SKM-1 (cell line): Measurements from ENCODE around the gene SFXN4.
"Not testable (repeated sequence)": the region's sequence is repeated elsewhere in the genome, so short reads cannot be mapped to it uniquely, and the experiment has no call there.

ENCODE experiments used
- DNase-seq: peaks from one replicate; lab custom pipeline; 2025; ENCODE audit not compliant: unreplicated experiment; lab: John Stamatoyannopoulos, UW

Gene SFXN4

GRCh38 chr10:119143657-119144056 lies 21.9 kb downstream of the SFXN4 start:
- no peak for DNase-seq

GRCh38 chr10:119140603-119141245 lies 24.8 kb downstream of the SFXN4 start:
- DNase-seq: no peak

DNA sequence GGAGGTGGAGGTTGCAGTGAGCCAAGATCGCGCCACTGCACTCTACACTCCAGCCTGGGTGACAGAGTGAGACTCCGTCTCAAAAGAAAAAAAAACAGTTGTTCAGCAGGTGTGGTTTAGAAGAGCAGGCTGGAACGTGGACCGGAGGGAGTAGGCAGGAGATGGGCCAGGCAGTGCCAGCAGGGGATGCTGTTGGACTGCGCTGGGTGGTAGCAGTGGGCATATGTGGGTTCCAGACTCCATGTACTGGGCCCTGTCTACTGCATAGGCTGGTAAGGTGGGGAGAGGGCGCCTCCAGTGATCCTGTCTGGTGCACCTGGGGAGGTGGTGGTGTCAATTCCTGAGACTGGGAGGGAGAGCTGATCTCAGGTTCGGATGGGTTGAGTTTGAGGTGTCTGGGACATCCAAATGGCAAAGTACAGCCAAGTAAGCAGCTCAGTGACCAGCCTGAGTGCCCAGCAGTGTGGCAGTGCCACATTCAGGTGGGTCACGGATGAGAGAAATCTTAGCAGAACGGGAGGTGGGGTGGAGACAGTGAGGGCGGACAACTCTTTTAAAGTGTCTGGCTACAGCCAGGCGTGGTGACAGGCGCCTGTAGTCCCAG lies 25.9 kb downstream of the SFXN4 start:
- no peak for DNase-seq

DNA sequence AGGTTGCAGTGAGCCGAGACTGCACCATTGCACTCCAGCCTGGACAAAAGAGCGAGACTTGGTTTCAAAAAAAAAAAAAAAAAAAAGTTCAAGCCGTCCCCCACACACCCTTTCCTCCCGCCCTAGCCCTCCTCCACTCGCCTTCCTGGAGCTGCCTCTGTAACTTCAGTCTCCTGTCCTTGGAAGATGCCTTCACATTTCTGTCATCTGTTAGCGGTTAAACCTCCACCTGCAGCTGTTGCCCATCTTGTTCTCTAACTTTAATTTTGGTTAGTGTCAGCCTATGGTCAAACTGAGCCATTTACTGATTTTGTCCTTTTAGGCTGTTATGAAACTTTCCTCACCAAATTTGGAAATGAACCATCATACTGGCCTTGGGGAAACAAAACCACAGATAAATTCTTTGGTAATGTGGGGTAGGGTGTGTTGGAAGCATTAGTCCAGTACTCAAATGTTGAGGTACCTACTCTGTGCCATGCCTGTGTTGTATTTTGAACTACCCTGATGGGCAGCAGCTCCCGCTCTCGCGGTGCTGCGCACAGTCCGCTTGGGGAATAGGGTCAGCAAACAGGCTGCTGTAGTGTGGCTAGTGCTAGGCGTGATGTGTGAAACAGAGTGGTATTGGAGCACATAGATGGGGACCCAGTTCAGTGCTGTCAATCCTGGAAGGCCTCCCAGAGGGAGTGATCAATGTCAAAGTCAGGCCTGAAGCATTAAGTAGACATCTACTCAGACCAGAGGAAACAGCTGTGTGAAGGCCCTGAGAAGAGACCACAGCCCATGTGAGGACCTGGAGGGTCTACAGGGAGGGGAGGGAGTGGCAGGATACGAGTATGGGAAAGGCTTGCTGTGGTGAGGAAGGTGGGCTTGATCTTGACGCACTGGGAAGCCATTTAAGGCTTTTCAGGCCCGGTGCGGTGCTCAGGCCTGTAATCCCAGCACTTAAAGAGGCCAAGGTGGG lies 26.9 kb downstream of the SFXN4 start:
- no peak for DNase-seq

DNA sequence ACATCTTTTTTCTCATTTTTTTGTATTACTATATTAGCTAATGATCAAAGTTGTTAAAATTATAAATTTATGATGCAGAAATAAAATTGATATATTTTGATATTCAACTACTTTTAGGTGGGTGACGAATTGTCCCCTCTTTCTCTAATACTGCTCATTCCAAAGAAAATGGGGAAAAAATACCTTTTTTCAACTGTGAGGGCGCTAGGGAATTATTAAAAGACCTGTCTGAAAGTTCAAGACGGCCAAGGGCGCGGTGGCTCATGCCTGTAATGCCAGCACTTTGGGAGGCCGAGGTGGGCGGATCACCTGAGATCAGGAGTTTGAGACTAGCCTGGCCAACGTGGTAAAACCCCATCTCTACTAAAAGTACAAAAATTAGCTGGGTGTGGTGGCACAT lies 27.6 kb downstream of the SFXN4 start:
- DNase-seq: not testable (repeated sequence)

- no peak for DNase-seq
Observed at GRCh38 chr10:119136084-119136483, 29.4 kb downstream of the SFXN4 start.

- DNase-seq: peak; percentile 81
Observed at GRCh38 chr10:119135513-119135881, 30.0 kb downstream of the SFXN4 start.

- no peak for DNase-seq
Observed at GRCh38 chr10:119133949-119134348, 31.6 kb downstream of the SFXN4 start.

DNA sequence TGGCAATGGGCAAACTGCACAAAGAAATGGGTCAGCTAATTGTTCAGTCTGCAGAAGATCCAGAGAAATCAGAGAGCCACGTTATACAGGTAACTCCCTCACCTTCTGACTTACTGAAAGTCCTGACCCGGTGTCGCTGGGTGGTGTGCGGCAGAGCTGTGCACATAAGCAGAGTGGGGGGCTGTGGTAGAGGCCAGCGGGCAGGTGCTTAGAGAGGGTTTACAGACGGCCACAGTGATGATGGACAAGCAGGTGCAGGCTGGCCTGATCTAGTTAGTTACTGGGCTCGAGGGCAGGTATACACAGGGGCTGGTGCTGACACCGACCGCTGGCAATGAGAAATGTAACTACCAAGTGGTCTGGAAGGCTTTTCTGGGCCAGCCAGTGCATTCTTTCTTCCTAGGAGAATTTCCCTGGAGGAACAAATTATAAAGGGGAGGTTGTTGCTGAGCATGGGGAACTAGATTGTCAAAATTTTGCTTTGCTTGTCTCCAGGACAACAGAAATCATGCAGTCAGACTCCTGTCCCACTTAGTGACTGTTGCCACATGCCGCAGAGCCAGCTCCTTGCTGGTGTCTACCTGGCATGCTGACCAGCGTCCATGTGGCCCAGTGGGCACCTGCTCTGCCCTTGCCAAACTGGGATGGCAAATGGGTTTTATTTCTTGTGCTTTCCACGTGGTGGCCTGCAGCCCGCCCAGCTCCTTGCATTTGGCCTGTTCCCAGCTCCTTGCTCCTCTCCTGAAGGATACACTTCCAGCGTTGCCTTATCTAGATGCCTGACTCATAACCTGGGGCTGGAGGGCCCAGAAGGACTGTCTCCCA lies 32.8 kb downstream of the SFXN4 start:
- no peak for DNase-seq

- DNase-seq: peak; percentile 87
Observed at GRCh38 chr10:119131512-119132240, 33.8 kb downstream of the SFXN4 start.

DNA sequence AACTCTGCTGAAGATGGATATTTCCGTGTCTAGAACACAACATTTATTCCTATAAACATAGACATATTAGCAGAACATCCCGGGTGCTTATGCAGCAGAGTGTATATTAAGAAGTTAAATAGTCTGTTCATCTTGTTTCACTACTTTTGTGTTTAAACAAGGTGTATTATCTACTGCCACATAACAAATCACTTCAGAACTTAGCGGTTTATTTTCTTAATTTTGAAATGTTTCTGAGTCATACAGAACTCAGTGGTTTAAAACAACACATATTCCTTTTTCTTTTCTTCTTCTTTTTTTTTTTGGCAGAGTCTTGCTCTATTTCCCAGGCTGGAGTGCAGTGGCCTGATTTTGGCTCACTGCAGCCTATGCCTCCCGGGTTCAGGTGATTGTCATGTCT lies 35.8 kb downstream of the SFXN4 start:
- DNase-seq: no peak

DNA sequence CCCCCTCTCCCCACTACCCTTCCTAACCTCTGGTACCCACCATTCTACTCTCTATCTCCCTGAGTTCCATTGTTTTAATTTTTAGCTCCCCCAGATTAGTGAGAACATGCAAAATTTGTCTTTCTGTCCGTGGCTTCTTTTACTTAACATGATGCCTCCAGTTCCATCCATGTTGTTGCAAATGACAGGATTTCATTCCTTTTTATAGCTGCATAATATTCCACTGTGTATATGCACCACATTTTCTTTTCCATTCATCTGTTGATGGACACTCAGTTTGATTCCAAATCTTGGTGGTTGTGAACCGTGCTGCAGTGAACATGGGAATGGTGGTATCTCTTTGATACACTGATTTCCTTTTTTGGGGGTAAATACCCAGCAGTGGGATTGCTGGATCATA lies 39.6 kb downstream of the SFXN4 start:
- no peak for DNase-seq

DNA sequence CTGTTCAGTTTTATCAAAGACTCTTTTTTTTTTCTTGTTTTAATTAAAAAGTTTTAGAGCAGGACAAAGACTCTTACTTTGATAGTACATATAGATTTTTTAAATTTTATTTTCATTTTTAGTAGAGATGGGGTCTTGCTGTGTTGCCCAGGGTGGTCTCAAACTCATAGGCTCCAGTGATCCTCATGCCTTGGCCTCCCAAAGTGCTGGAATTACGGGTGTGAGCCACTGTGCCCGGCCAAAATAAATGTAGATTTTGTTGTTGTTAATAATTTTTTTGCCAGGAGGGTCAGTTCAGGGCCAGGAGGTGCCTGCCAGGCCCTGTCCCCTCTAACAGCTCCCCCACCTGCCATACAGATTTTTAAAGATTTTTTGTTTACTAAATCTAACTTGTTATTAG lies 44.6 kb downstream of the SFXN4 start:
- no peak for DNase-seq

DNA sequence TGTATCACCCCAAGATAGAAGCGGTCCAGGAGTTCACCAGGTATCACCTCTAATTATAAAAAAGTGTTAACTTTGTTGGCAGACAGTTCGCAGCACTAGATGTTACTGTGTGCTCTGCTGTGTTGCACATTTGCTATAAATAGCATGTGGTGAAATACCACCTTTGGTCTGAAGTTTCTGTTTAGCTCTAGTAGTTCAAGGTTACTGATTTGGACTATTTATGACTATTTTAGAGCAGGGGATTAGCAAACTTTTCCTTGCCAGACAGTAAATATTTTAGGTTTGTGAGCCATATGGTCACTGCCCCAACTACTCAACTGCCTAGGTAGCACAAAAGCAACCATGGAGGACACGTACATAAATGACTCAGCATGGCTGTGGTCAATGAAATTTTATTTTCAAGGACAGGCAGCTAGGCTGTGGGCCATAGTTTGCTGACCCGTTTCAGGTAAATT lies 45.1 kb downstream of the SFXN4 start:
- peak; percentile 20 for DNase-seq

- DNase-seq: no peak
Observed at GRCh38 chr10:119119400-119119799, 46.1 kb downstream of the SFXN4 start.

DNA sequence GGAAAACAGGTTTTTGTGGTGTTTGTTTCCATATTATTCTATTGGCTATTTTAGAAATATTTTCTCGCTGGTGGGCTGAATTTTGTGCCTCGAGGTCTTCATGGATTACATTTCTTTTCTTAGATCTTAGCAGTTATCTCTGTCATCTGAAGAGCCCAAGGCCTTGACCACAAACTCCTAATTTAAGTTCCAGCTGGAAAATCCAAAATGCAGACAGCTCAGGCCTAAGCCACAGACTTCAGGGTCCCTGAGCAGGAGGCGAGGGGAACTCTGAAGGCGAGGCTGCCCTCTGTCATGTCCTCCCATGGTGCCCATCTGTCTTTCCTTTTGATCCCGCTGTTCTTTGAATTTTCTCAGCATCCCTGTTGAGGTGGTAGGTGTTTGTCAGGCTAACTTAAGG lies 47.3 kb downstream of the SFXN4 start:
- no peak for DNase-seq

- DNase-seq: no peak
Observed at GRCh38 chr10:119116326-119116951, 49.1 kb downstream of the SFXN4 start.

GRCh38 chr10:119115926-119116325 lies 49.6 kb downstream of the SFXN4 start:
- DNase-seq: no peak

DNA sequence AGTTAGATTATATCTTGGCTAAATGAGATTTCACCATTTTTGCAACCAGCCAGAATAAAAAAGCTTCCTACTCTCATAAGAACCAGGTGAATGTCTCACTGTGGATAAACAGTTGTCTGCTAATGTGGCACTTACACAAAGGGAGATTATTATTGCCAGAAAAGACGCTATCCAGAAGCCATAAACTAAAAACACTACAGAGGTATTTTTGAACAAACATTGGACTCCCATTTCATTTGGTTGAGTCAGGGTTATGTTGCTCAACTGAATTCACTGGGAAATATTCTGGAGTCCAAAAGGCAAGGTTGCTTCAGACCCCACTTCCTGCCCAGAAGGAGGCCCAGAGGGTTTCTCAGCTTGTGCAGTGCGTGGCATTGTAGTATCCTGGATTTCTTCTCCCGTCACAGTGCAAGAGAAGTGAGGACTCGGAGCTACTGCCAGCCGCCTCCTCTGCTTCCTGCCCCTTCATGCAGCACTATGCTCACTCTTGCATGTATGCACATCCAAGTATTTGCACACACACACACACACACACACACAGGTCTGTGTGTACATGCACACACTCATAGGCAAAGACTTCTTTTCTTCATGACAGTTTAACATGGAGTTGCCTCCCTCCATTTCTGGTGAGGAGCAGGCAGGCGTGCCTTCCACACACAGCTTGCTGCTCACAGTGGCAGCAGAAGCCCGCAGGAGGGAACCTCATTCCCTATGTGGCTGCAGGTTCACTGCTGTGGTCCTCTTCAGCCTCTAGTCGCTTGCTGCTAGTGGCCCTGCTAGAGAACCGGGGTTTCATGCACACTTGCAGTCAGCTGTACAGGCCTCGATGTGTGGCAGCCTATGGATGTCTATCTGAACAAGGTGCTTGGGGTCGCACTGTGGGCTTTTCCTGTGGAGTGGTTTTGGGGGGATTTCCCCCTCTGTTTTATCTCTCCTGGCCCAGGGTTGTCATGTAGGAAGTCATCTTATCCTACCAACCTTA lies 51.5 kb downstream of the SFXN4 start:
- DNase-seq: peak; percentile 74
